Fibroblast of skin of scalp (primary cell): ENCODE results near the gene TASOR2. TPM values are rescaled to one million over a fixed set of nuclear protein-coding genes. Genes with fewer than 3 reads are reported as not detected.

Experiments
- DNase-seq: peaks from one replicate; pipeline ENCODE4 v3.0.0-alpha.2; 2013
- polyA plus RNA-seq, 2 experiments: library from polyadenylated mRNA; unstranded; fragments of 120-200 nt; gene quantifications; one replicate each; pipeline ENCODE4 v1.2.1, GENCODE V29; 2013; ENCODE audit not compliant: insufficient read length in 2 of 2

The TASOR2 gene, protein sequence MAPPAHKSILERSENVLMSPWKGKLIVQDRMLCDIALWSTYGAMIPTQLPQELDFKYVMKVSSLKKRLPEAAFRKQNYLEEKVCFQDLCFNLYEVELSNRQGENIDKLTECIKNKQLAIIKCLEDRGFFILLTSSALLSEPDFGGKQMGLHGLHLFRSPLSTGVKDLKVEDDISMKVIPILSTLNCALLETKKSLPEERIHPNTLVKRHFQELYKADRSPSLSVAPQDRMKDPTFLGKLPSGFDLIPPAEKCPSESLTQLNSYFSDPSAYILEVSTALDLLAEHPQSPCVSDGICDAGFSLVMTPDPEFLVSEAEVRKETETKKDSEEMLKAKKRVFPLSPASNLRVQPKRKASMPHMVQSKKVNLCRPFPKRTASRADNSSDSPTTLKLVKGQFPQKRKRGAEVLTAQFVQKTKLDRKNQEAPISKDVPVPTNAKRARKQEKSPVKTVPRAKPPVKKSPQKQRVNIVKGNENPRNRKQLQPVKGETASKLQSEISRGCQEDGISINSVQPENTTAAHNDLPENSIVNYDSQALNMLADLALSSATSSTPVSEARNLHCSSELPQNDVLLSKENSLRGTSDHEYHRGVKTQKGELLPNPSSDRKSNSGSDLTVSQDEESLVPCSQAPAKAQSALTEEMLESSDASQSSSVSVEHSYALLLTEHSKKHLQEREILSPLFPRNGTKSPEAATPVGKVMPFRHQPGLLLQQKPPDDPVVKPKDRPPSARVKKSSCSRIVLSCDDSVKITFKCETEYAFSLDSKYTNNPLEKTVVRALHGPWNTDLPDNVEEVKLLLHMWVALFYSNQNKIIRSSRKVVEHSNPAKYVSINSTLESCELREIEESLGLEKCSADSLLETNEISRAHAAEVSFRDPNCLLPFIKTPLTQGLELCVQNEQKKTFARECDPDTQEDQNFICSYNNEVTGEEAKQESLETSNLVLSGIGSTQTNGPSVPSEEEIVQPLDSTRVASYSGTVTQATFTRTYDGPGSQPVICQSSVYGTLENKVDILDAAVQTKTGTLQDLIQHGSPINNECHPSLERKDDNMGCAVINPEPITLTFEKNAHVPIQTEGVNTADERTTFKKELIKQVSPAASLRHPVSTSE (N-terminal part only)
- 25.6 TPM for polyA plus RNA-seq (2013, experiment 1 of 2; ENCODE audit: insufficient read length)
- polyA plus RNA-seq (2013, experiment 2 of 2; ENCODE audit: insufficient read length) = 30.3 TPM

GRCh38 chr10:5684318-5684970 lies at the start of gene TASOR2:
TASOR2 (plus strand) TSS chr10:5684838; CDS start chr10:5720643, 35,805 bp downstream.
- DNase-seq = peak; percentile 98

GRCh38 chr10:5634918-5635317 lies 49.7 kb upstream of the TASOR2 start:
- DNase-seq = no peak

GRCh38 chr10:5638494-5638893 lies 46.1 kb upstream of the TASOR2 start:
- no peak for DNase-seq

DNA sequence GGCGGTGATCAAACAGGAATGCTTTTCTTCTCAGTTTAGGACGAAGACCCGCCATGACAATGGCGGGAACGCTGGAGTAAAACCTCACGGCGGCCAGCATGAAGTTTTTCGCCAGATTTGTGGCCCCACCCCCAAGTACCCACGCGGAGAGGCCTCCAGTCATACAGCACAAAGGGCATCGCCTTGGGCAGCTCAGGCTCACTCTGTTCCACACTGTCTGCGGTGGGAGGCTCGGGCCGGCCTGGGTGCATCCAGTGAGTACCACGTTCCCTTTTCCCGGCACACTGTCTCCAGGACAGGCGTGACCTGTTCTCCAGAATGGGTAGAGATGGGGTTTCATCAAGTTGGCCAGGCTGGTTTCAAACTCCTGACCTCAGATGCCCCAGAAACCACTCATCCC lies 45.6 kb upstream of the TASOR2 start:
- DNase-seq = no peak

DNA sequence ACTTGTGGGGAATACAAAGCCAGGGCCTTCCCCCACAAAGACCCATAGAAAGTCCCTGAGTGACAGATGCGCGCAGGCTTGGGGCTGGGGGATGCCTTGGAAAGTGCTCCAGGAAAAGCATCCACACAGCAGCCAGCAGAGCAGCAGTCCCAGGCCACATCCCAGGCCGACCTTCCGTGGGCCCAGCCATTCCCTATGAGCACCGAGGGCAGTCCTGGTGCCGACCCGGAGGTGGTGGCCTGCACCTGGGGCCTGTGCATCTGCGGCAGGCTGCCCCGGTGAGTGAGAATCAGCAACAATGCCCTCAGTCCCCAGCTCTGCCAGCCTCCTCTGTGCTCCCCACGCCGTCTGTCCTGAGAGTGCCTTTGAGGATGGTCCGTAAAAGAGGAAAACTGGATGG lies 44.6 kb upstream of the TASOR2 start:
- DNase-seq = no peak

DNA sequence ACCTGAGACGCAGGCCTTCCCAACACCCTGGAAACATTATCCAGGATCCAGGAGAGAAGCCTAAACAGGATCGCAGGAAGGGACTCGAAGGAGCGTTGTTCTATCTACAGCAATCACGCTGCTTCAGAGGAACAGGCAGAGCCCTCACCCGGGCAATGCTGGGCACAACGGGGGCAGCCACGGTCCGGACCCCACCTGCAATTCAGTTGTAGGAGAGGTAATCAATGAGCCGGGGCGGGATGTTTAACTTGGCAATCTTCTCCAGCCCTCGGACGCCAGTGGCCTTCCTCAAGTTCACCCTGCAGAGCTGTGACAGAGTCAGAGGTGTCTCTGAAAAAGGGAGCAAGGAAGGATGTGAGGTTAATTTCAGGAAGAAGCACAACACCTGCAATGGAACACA lies 44.1 kb upstream of the TASOR2 start:
- no peak for DNase-seq

- no peak for DNase-seq
Observed at GRCh38 chr10:5641501-5641900, 43.1 kb upstream of the TASOR2 start.

DNA sequence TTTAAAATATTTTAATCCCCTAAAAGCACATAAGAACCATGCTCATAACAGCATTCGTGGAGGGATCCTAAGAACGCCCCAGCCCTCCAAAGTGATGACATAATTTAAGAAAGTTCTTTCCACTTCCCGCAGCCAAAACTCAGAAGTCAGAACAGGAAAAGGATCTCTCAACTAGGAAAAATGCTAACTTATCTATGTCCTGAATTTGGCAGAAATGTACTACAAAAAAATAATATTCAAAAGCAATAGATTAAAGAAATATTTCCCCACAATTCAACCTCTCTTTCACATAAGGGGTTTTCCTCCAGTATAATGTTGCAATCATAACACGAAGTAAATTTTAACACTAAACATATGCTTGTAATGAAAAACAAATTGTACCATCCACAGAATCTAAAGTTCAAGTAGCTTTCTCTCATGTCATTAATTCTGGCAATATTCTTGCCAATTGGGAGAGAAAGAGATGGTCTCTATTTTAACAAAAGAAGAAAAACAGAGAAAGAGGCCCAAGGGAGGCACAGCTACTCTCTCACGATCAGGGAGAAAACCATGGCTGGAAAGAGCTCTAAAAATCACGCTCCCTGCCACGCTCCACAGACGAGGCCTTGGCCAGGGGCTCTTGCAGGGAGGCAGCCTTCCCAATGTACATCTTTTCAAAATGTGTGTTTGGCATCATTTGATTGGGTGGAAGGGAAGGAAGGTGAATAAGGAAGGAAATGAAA lies 41.1 kb upstream of the TASOR2 start:
- peak; percentile 53 for DNase-seq

- DNase-seq = no peak
Observed at GRCh38 chr10:5644930-5645329, 39.7 kb upstream of the TASOR2 start.

DNA sequence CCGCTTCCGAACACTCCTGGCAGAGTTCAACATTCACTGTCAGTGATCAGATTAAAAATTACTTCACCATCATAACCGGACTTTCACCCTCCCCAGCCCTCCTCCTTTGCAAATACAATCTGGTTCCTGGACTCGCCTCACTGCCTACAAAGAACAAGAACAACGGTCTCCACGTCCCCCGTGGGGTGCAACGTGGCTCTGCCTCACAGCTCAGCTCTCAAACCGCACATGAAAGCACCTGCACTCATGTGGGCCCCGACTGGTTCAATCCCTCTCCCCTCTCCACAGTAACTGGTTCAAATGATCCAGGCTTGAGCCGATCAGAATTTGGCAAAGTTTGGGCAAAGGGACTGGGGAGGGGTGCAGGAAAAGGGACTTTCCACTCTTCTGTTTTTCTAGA lies 39.3 kb upstream of the TASOR2 start:
- DNase-seq = no peak

GRCh38 chr10:5645944-5646617 lies 38.6 kb upstream of the TASOR2 start:
- DNase-seq = no peak

- no peak for DNase-seq
Observed at GRCh38 chr10:5647507-5648240, 37.0 kb upstream of the TASOR2 start.

DNA sequence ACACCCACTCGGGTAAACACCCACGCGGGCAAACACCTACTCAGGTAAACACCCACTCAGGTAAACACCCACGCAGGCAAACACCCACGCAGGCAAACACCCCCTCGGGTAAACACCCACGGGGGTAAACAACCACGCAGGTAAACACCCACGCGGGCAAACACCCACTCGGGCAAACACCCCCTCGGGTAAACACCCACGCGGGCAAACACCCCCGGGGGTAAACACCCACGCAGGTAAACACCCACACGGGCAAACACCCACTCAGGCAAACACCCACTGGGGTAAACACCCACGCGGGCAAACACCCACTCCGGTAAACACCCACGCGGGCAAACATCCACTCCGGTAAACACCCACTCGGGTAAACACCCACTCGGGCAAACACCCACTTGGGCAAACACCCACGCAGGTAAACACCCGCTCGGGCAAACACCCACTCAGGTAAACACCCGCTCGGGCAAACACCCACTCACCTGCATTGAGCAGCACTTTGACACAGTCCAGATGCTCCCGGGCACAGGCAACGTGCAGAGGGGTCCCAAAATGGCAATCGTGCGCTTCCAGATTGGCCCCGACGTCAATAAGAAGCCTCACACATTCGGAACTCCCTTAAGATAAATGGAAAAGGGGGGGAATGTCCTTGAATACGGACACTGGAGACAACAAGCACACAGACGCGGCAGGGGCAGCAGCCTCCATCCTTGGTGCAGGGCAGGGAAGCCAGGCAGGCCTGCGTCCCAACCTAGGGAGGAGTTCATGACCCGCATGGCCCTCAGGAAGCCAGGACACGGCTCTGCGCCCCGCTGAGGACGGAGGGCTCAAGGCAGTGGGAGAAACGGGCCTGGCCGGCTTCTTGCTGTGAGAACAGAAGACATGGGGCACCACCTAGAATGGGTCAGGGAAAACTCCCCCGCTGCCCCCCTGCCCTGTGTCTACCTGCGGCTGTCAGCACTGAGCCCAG lies 35.9 kb upstream of the TASOR2 start:
- DNase-seq = no peak

GRCh38 chr10:5649746-5650145 lies 34.9 kb upstream of the TASOR2 start:
- DNase-seq = no peak

DNA sequence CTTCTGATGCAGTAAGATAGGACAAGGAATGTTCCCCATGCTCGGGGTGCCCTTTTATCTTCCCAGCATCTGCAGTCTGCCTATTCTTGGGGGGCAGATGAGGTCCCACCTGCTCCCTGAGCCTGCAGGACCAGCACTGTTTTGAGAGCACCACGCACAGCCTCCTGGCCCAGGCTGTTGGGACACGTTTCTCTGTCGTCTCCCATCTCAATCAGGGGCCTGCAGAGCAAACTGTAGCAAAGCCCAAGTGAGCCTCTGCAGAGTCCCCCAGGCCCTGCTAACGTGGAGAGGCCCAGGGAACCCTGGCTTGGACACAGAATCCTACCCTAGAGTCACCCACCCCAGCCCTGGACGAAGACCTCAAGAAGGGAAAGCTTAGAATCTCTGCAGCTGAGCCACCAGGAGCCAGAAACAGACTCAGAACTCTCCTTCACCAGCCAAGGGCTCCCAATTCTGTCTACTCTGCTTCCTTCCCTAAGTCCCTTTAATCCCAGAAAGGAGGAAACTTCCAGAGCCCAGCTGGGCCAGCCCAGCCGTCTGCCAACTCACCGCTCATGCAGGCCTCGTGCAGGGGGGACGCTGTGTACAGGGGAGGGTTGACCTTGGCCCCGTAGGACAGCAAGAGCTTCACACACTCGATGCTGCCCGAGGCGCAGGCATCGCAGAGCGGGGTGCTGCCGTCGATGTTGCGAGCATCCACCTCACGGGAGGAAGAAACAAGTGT lies 33.8 kb upstream of the TASOR2 start:
- no peak for DNase-seq

DNA sequence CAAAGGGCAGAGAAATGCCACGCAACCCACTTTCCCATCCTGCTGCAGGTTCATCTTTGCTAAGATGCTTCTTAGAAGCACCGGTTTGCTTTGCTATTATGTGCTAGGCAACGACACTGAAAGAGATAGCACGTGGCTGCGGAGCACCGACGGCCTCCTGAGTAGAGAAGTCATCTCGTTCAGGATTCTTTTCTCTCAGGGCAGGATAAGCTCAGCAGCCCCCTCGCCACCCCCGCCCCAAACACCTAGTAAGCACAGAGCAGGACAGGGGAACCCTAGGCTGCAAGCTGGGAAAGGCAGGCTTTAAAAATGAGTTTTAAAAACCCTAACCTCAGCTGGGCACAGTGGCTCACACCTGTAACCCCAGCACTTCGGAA lies 33.3 kb upstream of the TASOR2 start:
- no peak for DNase-seq

GRCh38 chr10:5652746-5653145 lies 31.9 kb upstream of the TASOR2 start:
- no peak for DNase-seq

DNA sequence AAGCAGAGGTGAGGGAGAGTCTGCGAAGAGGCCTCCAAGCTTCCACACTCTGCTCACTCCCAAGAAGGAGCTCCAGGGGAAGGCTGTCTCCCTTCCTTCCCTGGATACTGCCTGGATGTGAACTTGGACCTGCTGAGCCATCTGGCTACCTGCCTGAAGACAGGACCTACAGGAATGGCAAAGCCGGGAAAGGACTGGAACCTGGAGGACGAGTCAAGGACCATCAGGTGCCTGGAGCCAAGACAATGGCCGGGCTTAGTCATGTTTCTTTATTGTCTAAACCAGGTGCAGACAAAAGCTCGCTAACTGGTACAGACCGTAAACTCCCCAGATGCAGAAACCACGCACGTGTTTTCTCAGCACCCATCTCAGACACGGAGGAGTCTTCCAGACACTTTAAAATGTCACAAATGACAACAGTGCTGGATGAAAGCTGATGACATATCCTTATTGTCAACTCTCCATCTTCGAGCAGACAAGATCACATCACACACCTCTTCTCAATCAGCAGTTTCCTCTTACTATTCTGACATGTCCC lies 30.4 kb upstream of the TASOR2 start:
- DNase-seq = no peak
